Fibroblast of the aortic adventitia (primary cell): ENCODE data around the gene UTS2R. TPM values are rescaled to one million over a fixed set of nuclear protein-coding genes. Genes with fewer than 3 reads are reported as not detected.
A peak's percentile ranks its signal among the peaks of the same experiment; 100 is the strongest.

Source experiments
- DNase-seq: peaks from one replicate; pipeline ENCODE4 v3.0.0-alpha.2; 2010; ENCODE audit warnings: low read depth
- H3K4me3 ChIP-seq: 2 replicates; pipeline ENCODE4 v1.5.1; 2011; ENCODE audit warnings: low read depth, mild to moderate bottlenecking, control low read depth, low read length, moderate library complexity
- total RNA-seq: library from RNA; depleted of rRNA; stranded (reverse); fragments of >200 nt; gene quantifications from 2 replicates; pipeline ENCODE4 v1.2.3, GENCODE V29; 2012; ENCODE audit warnings: low replicate concordance
- TF ChIP-seq, protein P1 (sequence below): IDR thresholded peaks from 2 replicates; pipeline ENCODE4 v1.5.1; 2011; ENCODE audit warnings: mild to moderate bottlenecking, low read length, control low read depth, inconsistent platforms; ENCODE audit not compliant: insufficient read depth

UTS2R gene
- total RNA-seq, 1 donor: not detected

- DNase-seq: peak; percentile 23
- H3K4me3 ChIP-seq: no peak overlapping the region
- TF ChIP-seq, protein P1, sequence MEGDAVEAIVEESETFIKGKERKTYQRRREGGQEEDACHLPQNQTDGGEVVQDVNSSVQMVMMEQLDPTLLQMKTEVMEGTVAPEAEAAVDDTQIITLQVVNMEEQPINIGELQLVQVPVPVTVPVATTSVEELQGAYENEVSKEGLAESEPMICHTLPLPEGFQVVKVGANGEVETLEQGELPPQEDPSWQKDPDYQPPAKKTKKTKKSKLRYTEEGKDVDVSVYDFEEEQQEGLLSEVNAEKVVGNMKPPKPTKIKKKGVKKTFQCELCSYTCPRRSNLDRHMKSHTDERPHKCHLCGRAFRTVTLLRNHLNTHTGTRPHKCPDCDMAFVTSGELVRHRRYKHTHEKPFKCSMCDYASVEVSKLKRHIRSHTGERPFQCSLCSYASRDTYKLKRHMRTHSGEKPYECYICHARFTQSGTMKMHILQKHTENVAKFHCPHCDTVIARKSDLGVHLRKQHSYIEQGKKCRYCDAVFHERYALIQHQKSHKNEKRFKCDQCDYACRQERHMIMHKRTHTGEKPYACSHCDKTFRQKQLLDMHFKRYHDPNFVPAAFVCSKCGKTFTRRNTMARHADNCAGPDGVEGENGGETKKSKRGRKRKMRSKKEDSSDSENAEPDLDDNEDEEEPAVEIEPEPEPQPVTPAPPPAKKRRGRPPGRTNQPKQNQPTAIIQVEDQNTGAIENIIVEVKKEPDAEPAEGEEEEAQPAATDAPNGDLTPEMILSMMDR: no peak
These were observed 28.6 kb downstream of the UTS2R start for GRCh38 chr17:82400206-82400605.

GRCh38 chr17:82400830-82401229 is 29.3 kb downstream of the UTS2R start:
- DNase-seq: no peak
- TF ChIP-seq, protein P1: no peak
- H3K4me3 ChIP-seq: no peak overlapping the region

DNA sequence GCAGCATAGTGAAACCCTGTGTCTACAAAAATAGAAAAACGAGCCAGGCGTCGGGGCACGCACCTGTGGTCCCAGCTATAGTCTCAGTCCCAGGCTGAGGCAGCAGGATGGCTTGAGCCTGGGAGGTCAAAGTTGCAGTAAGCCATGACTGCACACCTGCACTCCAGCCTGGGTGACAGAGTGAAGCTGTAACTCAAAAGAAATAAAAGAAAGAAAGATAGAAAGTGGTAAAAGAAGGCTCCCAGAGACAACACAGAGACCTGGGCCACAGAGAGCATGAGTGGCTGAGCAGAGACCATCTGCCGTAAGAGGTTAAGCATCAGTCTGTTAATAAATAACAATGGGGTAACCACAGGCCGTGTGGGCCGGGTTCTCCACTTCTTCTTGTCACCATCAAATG is 31.3 kb downstream of the UTS2R start:
- no peak overlapping the region for H3K4me3 ChIP-seq
- no peak for DNase-seq
- TF ChIP-seq, protein P1: no peak

GRCh38 chr17:82403662-82404660 is 32.4 kb downstream of the UTS2R start:
- DNase-seq: no peak
- H3K4me3 ChIP-seq: no peak overlapping the region
- TF ChIP-seq, protein P1: no peak

DNA sequence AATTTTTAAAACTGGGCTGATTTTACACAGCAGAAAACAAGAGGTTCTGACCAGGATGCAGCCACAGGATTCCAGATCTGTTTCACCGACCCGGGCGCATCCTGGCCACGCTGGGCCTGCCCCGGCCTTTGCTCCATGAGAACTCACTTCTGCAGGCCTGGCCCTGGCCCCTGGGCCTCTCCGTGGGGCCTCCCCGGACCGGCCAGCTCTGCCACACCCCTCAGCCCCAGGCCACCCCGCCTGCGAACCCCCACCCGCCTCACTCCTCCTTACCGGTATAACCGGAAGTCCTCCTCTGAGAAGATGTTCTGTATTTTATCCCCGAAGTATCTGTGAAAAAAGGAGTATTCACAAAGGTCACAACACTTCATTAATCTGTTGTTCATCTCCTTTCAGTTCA is 33.5 kb downstream of the UTS2R start:
- H3K4me3 ChIP-seq: no peak overlapping the region
- TF ChIP-seq, protein P1: no peak
- DNase-seq: no peak

GRCh38 chr17:82406131-82406671 is 34.6 kb downstream of the UTS2R start:
- H3K4me3 ChIP-seq: no peak overlapping the region
- DNase-seq: no peak
- TF ChIP-seq, protein P1: no peak
